Measurements from ENCODE around the gene TFB1M.

GRCh38 chr6:155301867-155302266 is 12.4 kb downstream of the TFB1M start:
- TF ChIP-seq CTCF (IDR thresholded peaks at IDR 0.05; ENCODE audit: low read depth, low read length) (no peak), POLR2A (IDR thresholded peaks at IDR 0.05; ENCODE audit: extremely low read depth, insufficient read length) (no peak)
- TF ChIP-seq, protein P1, sequence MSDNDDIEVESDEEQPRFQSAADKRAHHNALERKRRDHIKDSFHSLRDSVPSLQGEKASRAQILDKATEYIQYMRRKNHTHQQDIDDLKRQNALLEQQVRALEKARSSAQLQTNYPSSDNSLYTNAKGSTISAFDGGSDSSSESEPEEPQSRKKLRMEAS (IDR thresholded peaks at IDR 0.05; ENCODE audit: low read depth, low read length) = no peak
